Measurements from ENCODE around the gene NR2C2. TPM values are rescaled to one million over a fixed set of nuclear protein-coding genes. Genes with fewer than 3 reads are reported as not detected.

Gene NR2C2
- total RNA-seq, 2 experiments from 2014 or later = 35.9 to 62.1 TPM

GRCh38 chr3:14989943-14990779 is 42.8 kb downstream of the NR2C2 start:
- no peak for DNase-seq (ENCODE audit: low spot score)
- ChIA-PET CTCF (ENCODE audit: unreplicated experiment) (no interaction called here), POLR2A (interaction anchor here (0.6 to 0.7 kb wide), 2 partner anchors 12 to 373 kb away, joined by 3 to 7 read pairs; no protein-coding TSS in a partner anchor)
- peaks cover 15% of the 10 kb centered on the region; the same call in 1 of the 2 replicates for H3K79me2 ChIP-seq (ENCODE audit: insufficient read depth, low read depth, low read length)
- no peak overlapping the region for H2AFZ ChIP-seq (ENCODE audit: low read length)
- H3K36me3 ChIP-seq (ENCODE audit: insufficient read depth, low read length) = no peaks in the 10 kb centered on the region
- no peaks in the 10 kb centered on the region for H4K20me1 ChIP-seq (ENCODE audit: insufficient read depth, low read length)
- peaks cover 15% of the 10 kb centered on the region for H3K4me1 ChIP-seq (ENCODE audit: insufficient read depth, low read length, poor library complexity, severe bottlenecking)
- H3K27ac ChIP-seq (ENCODE audit: low read depth, low read length, poor library complexity, severe bottlenecking) = no peak overlapping the region
- TF ChIP-seq EZH2phosphoT487 (IDR thresholded peaks at IDR 0.05; ENCODE audit: borderline replicate concordance, low read depth, low read length) (no peak), CTCF (conservative IDR thresholded peaks at IDR 0.05; ENCODE audit: low read length) (no peak)
- H3K9me3 ChIP-seq (ENCODE audit: low read length) = no peaks in the 10 kb centered on the region
- no TSS peak for BruUV-seq (replicated peaks)
- intact Hi-C loops (cut with micrococcal nuclease; ENCODE audit: unreplicated experiment) = no loop called here
- no peak overlapping the region for H3K4me3 ChIP-seq (ENCODE audit: low read depth, low read length, poor library complexity, severe bottlenecking)
- no peaks in the 10 kb centered on the region for H3K9me2 ChIP-seq (ENCODE audit: insufficient read depth, low read length)
- no peak overlapping the region for H3K4me2 ChIP-seq (ENCODE audit: low read length)

GRCh38 chr3:14990780-14991148 is 43.4 kb downstream of the NR2C2 start:
- Histone ChIP-seq H3K36me3 (ENCODE audit: insufficient read depth, low read length) (no peaks in the 10 kb centered on the region), H3K4me3 (ENCODE audit: low read depth, low read length, poor library complexity, severe bottlenecking) (no peak overlapping the region), H2AFZ (ENCODE audit: low read length) (no peak overlapping the region), H3K9me2 (ENCODE audit: insufficient read depth, low read length) (no peaks in the 10 kb centered on the region), H3K79me2 (ENCODE audit: insufficient read depth, low read depth, low read length) (peaks cover 15% of the 10 kb centered on the region; the same call in 1 of the 2 replicates), H3K4me2 (ENCODE audit: low read length) (no peak overlapping the region), H4K20me1 (ENCODE audit: insufficient read depth, low read length) (no peaks in the 10 kb centered on the region), H3K4me1 (ENCODE audit: insufficient read depth, low read length, poor library complexity, severe bottlenecking) (peaks cover 15% of the 10 kb centered on the region), H3K9me3 (ENCODE audit: low read length) (no peaks in the 10 kb centered on the region), H3K27ac (ENCODE audit: low read depth, low read length, poor library complexity, severe bottlenecking) (no peak overlapping the region)
- intact Hi-C loops (cut with micrococcal nuclease; ENCODE audit: unreplicated experiment) = no loop called here
- no peak for DNase-seq (ENCODE audit: low spot score)
- CTCF ChIA-PET (ENCODE audit: unreplicated experiment) = no interaction called here
- POLR2A ChIA-PET = no interaction called here
- TF ChIP-seq CTCF (conservative IDR thresholded peaks at IDR 0.05; ENCODE audit: low read length) (no peak), EZH2phosphoT487 (IDR thresholded peaks at IDR 0.05; ENCODE audit: borderline replicate concordance, low read depth, low read length) (no peak)
- BruUV-seq (replicated peaks) = no TSS peak

GRCh38 chr3:14991151-14991742 is 43.9 kb downstream of the NR2C2 start:
- intact Hi-C loops (cut with micrococcal nuclease; ENCODE audit: unreplicated experiment) = no loop called here
- TF ChIP-seq CTCF (conservative IDR thresholded peaks at IDR 0.05; ENCODE audit: low read length) (no peak), EZH2phosphoT487 (IDR thresholded peaks at IDR 0.05; ENCODE audit: borderline replicate concordance, low read depth, low read length) (no peak)
- no peak overlapping the region for H3K4me3 ChIP-seq (ENCODE audit: low read depth, low read length, poor library complexity, severe bottlenecking)
- no peaks in the 10 kb centered on the region for H3K36me3 ChIP-seq (ENCODE audit: insufficient read depth, low read length)
- H3K4me1 ChIP-seq (ENCODE audit: insufficient read depth, low read length, poor library complexity, severe bottlenecking) = peaks cover 15% of the 10 kb centered on the region
- CTCF ChIA-PET (ENCODE audit: unreplicated experiment) = no interaction called here
- no peak overlapping the region for H2AFZ ChIP-seq (ENCODE audit: low read length)
- H3K9me2 ChIP-seq (ENCODE audit: insufficient read depth, low read length) = no peaks in the 10 kb centered on the region
- H3K27ac ChIP-seq (ENCODE audit: low read depth, low read length, poor library complexity, severe bottlenecking) = no peak overlapping the region
- H3K4me2 ChIP-seq (ENCODE audit: low read length) = no peak overlapping the region
- H4K20me1 ChIP-seq (ENCODE audit: insufficient read depth, low read length) = no peaks in the 10 kb centered on the region
- POLR2A ChIA-PET = interaction anchor here (0.7 kb wide), 1 partner anchor 20 kb away, joined by 5 read pairs; no protein-coding TSS in a partner anchor
- H3K9me3 ChIP-seq (ENCODE audit: low read length) = no peaks in the 10 kb centered on the region
- no peak for DNase-seq (ENCODE audit: low spot score)
- peaks cover 18% of the 10 kb centered on the region; the same call in 1 of the 2 replicates for H3K79me2 ChIP-seq (ENCODE audit: insufficient read depth, low read depth, low read length)
- no TSS peak for BruUV-seq (replicated peaks)

Measured in OCI-LY7 (cell line).